NK-92 (cell line): Measurements from ENCODE around the gene SEZ6.
"Not testable (repeated sequence)": the region's sequence is repeated elsewhere in the genome, so short reads cannot be mapped to it uniquely, and the experiment has no call there.

Source experiments
- DNase-seq: peaks from one replicate; lab custom pipeline; 2025; ENCODE audit not compliant: unreplicated experiment; lab: John Stamatoyannopoulos, UW

The SEZ6 gene

GRCh38 chr17:28940142-28940541 is 65.7 kb downstream of the SEZ6 start:
- no peak for DNase-seq

GRCh38 chr17:28938552-28938951 is 67.3 kb downstream of the SEZ6 start:
- DNase-seq = no peak

- no peak for DNase-seq
Measured at GRCh38 chr17:28937044-28937729, 68.6 kb downstream of the SEZ6 start.

- no peak for DNase-seq
Measured at GRCh38 chr17:28935744-28936460, 69.9 kb downstream of the SEZ6 start.

- DNase-seq = not testable (repeated sequence)
Measured at GRCh38 chr17:28934508-28934907, 71.3 kb downstream of the SEZ6 start.

GRCh38 chr17:28929787-28930186 is 76.0 kb downstream of the SEZ6 start:
- DNase-seq = no peak

GRCh38 chr17:28928061-28928460 is 77.8 kb downstream of the SEZ6 start:
- DNase-seq = no peak

- DNase-seq = no peak
Measured at GRCh38 chr17:28926786-28927185, 79.0 kb downstream of the SEZ6 start.

- DNase-seq = no peak
Measured at GRCh38 chr17:28926366-28926765, 79.5 kb downstream of the SEZ6 start.

GRCh38 chr17:28925912-28926365 is 79.9 kb downstream of the SEZ6 start:
- DNase-seq = no peak

- no peak for DNase-seq
Measured at GRCh38 chr17:28920201-28920600, 85.6 kb downstream of the SEZ6 start.

GRCh38 chr17:28918295-28918694 is 87.5 kb downstream of the SEZ6 start:
- no peak for DNase-seq

- DNase-seq = no peak
Measured at GRCh38 chr17:28917465-28917864, 88.4 kb downstream of the SEZ6 start.

GRCh38 chr17:28917029-28917428 is 88.8 kb downstream of the SEZ6 start:
- no peak for DNase-seq

GRCh38 chr17:28916302-28916934 is 89.4 kb downstream of the SEZ6 start:
- no peak for DNase-seq

- DNase-seq = no peak
Measured at GRCh38 chr17:28912938-28913333, 92.9 kb downstream of the SEZ6 start.

GRCh38 chr17:28912281-28912937 is 93.4 kb downstream of the SEZ6 start:
- DNase-seq = no peak

GRCh38 chr17:28911411-28912045 is 94.3 kb downstream of the SEZ6 start:
- DNase-seq = no peak

GRCh38 chr17:28910534-28910933 is 95.3 kb downstream of the SEZ6 start:
- DNase-seq = no peak

GRCh38 chr17:28908640-28909167 is 97.1 kb downstream of the SEZ6 start:
- DNase-seq = no peak
